Measurements from ENCODE around the gene PHACTR3. TPM values are rescaled to one million over a fixed set of nuclear protein-coding genes. Genes with fewer than 3 reads are reported as not detected.

PHACTR3 gene
- total and polyA plus RNA-seq, 2 donors (not counting 1 experiment from before 2014, with no cell fraction given), result not detected

- no peaks in the 10 kb centered on the region for H3K4me1 ChIP-seq (ENCODE audit: control insufficient read depth, extremely low read depth, insufficient read depth, low read length)
- H4K20me1 ChIP-seq (ENCODE audit: control insufficient read depth, extremely low read depth, insufficient read depth, low read length), result no peaks in the 10 kb centered on the region
- no peaks in the 10 kb centered on the region for H3K27me3 ChIP-seq (ENCODE audit: control insufficient read depth, insufficient read depth, low read length)
- H3K9ac ChIP-seq (ENCODE audit: insufficient read depth, low read length), result no peak overlapping the region
- DNase-seq (ENCODE audit: low read depth in 2 of 2), result no peak
- H3K27ac ChIP-seq (ENCODE audit: insufficient read depth, low read length), result no peak overlapping the region
- H3K4me2 ChIP-seq (ENCODE audit: extremely low read depth, insufficient read depth, low read length), result no peak overlapping the region
- no peak overlapping the region for H2AFZ ChIP-seq (ENCODE audit: low read length)
- no peaks in the 10 kb centered on the region for H3K36me3 ChIP-seq (ENCODE audit: control insufficient read depth, insufficient read depth, low read length)
- TF ChIP-seq CTCF (conservative IDR thresholded peaks at IDR 0.05 in 1 of 2, IDR thresholded peaks at IDR 0.05 in 1 of 2; ENCODE audit: low read depth in 1 of 2, low read length in 2 of 2) (no peak), EZH2 (IDR thresholded peaks at IDR 0.05; ENCODE audit: low read length, missing control alignments) (no peak)
- H3K4me3 ChIP-seq (replicated peaks in 1 of 4; ENCODE audit: control extremely low read depth in 1 of 4, insufficient read depth in 1 of 4, low read depth in 3 of 4, low read length in 4 of 4), result no peak overlapping the region
- no peaks in the 10 kb centered on the region for H3K79me2 ChIP-seq (ENCODE audit: control insufficient read depth, insufficient read depth, low read length)
- no peaks in the 10 kb centered on the region for H3K9me3 ChIP-seq (ENCODE audit: control insufficient read depth, insufficient read depth, low read depth, low read length)
Observed at GRCh38 chr20:59686404-59687346, 82.3 kb downstream of the PHACTR3 start.

- Histone ChIP-seq H3K27me3 (ENCODE audit: control insufficient read depth, insufficient read depth, low read length) (no peaks in the 10 kb centered on the region), H3K9me3 (ENCODE audit: control insufficient read depth, insufficient read depth, low read depth, low read length) (no peaks in the 10 kb centered on the region), H3K4me1 (ENCODE audit: control insufficient read depth, extremely low read depth, insufficient read depth, low read length) (no peaks in the 10 kb centered on the region), H3K9ac (ENCODE audit: insufficient read depth, low read length) (no peak overlapping the region), H2AFZ (ENCODE audit: low read length) (no peak overlapping the region), H4K20me1 (ENCODE audit: control insufficient read depth, extremely low read depth, insufficient read depth, low read length) (no peaks in the 10 kb centered on the region), H3K36me3 (ENCODE audit: control insufficient read depth, insufficient read depth, low read length) (no peaks in the 10 kb centered on the region), H3K4me3 (replicated peaks in 1 of 4; ENCODE audit: control extremely low read depth in 1 of 4, insufficient read depth in 1 of 4, low read depth in 3 of 4, low read length in 4 of 4) (no peak overlapping the region), H3K4me2 (ENCODE audit: extremely low read depth, insufficient read depth, low read length) (no peak overlapping the region), H3K27ac (ENCODE audit: insufficient read depth, low read length) (no peak overlapping the region), H3K79me2 (ENCODE audit: control insufficient read depth, insufficient read depth, low read length) (no peaks in the 10 kb centered on the region)
- DNase-seq (ENCODE audit: low read depth in 2 of 2), result no peak
- TF ChIP-seq CTCF (conservative IDR thresholded peaks at IDR 0.05 in 1 of 2, IDR thresholded peaks at IDR 0.05 in 1 of 2; ENCODE audit: low read depth in 1 of 2, low read length in 2 of 2) (no peak), EZH2 (IDR thresholded peaks at IDR 0.05; ENCODE audit: low read length, missing control alignments) (no peak)
Observed at GRCh38 chr20:59688356-59688755, 84.0 kb downstream of the PHACTR3 start.

GRCh38 chr20:59688999-59689398 is 84.7 kb downstream of the PHACTR3 start:
- H3K79me2 ChIP-seq (ENCODE audit: control insufficient read depth, insufficient read depth, low read length), result no peaks in the 10 kb centered on the region
- H2AFZ ChIP-seq (ENCODE audit: low read length), result no peak overlapping the region
- no peaks in the 10 kb centered on the region for H4K20me1 ChIP-seq (ENCODE audit: control insufficient read depth, extremely low read depth, insufficient read depth, low read length)
- H3K4me3 ChIP-seq (replicated peaks in 1 of 4; ENCODE audit: control extremely low read depth in 1 of 4, insufficient read depth in 1 of 4, low read depth in 3 of 4, low read length in 4 of 4), result no peak overlapping the region
- no peaks in the 10 kb centered on the region for H3K27me3 ChIP-seq (ENCODE audit: control insufficient read depth, insufficient read depth, low read length)
- TF ChIP-seq CTCF (conservative IDR thresholded peaks at IDR 0.05 in 1 of 2, IDR thresholded peaks at IDR 0.05 in 1 of 2; ENCODE audit: low read depth in 1 of 2, low read length in 2 of 2) (no peak), EZH2 (IDR thresholded peaks at IDR 0.05; ENCODE audit: low read length, missing control alignments) (no peak)
- H3K9ac ChIP-seq (ENCODE audit: insufficient read depth, low read length), result no peak overlapping the region
- H3K9me3 ChIP-seq (ENCODE audit: control insufficient read depth, insufficient read depth, low read depth, low read length), result no peaks in the 10 kb centered on the region
- no peak overlapping the region for H3K4me2 ChIP-seq (ENCODE audit: extremely low read depth, insufficient read depth, low read length)
- DNase-seq (ENCODE audit: low read depth in 2 of 2), result no peak
- no peak overlapping the region for H3K27ac ChIP-seq (ENCODE audit: insufficient read depth, low read length)
- H3K4me1 ChIP-seq (ENCODE audit: control insufficient read depth, extremely low read depth, insufficient read depth, low read length), result no peaks in the 10 kb centered on the region
- no peaks in the 10 kb centered on the region for H3K36me3 ChIP-seq (ENCODE audit: control insufficient read depth, insufficient read depth, low read length)
